Measurements from ENCODE around the gene PLCB1.

Gene PLCB1

GRCh38 chr20:8505476-8506200, 373.6 kb downstream of the PLCB1 start:
- DNase-seq (ENCODE audit: low read depth in 2 of 2): no peak

- no peak for DNase-seq (ENCODE audit: low read depth in 2 of 2)
These were observed 375.2 kb downstream of the PLCB1 start for GRCh38 chr20:8507231-8507630.

GRCh38 chr20:8509809-8510208, 377.7 kb downstream of the PLCB1 start:
- DNase-seq (ENCODE audit: low read depth in 2 of 2): no peak

GRCh38 chr20:8510808-8511207, 378.7 kb downstream of the PLCB1 start:
- DNase-seq (ENCODE audit: low read depth in 2 of 2): no peak

- DNase-seq (ENCODE audit: low read depth in 2 of 2): no peak
These were observed 379.9 kb downstream of the PLCB1 start for GRCh38 chr20:8512003-8512402.

- no peak for DNase-seq (ENCODE audit: low read depth in 2 of 2)
These were observed 383.9 kb downstream of the PLCB1 start for GRCh38 chr20:8515810-8516435.

- DNase-seq (ENCODE audit: low read depth in 2 of 2): no peak
These were observed 386.8 kb downstream of the PLCB1 start for GRCh38 chr20:8518878-8519277.

GRCh38 chr20:8519887-8520286, 387.8 kb downstream of the PLCB1 start:
- DNase-seq (ENCODE audit: low read depth in 2 of 2): no peak

GRCh38 chr20:8522168-8522567, 390.1 kb downstream of the PLCB1 start:
- DNase-seq (ENCODE audit: low read depth in 2 of 2): no peak

GRCh38 chr20:8523684-8524083, 391.6 kb downstream of the PLCB1 start:
- DNase-seq (ENCODE audit: low read depth in 2 of 2): no peak

GRCh38 chr20:8524101-8525016, 392.3 kb downstream of the PLCB1 start:
- DNase-seq (ENCODE audit: low read depth in 2 of 2): no peak

- DNase-seq (ENCODE audit: low read depth in 2 of 2): no peak
These were observed 392.9 kb downstream of the PLCB1 start for GRCh38 chr20:8525017-8525343.

GRCh38 chr20:8526610-8527009, 394.5 kb downstream of the PLCB1 start:
- no peak for DNase-seq (ENCODE audit: low read depth in 2 of 2)

GRCh38 chr20:8527998-8528723, 396.1 kb downstream of the PLCB1 start:
- DNase-seq (ENCODE audit: low read depth in 2 of 2): no peak

GRCh38 chr20:8530022-8530421, 398.0 kb downstream of the PLCB1 start:
- no peak for DNase-seq (ENCODE audit: low read depth in 2 of 2)

GRCh38 chr20:8532169-8532568, 400.1 kb downstream of the PLCB1 start:
- no peak for DNase-seq (ENCODE audit: low read depth in 2 of 2)

GRCh38 chr20:8534368-8535160, 402.5 kb downstream of the PLCB1 start:
- no peak for DNase-seq (ENCODE audit: low read depth in 2 of 2)

- DNase-seq (ENCODE audit: low read depth in 2 of 2): no peak
These were observed 403.6 kb downstream of the PLCB1 start for GRCh38 chr20:8535403-8536261.

GRCh38 chr20:8536262-8536618, 404.2 kb downstream of the PLCB1 start:
- no peak for DNase-seq (ENCODE audit: low read depth in 2 of 2)

GRCh38 chr20:8540466-8540865, 408.4 kb downstream of the PLCB1 start:
- DNase-seq (ENCODE audit: low read depth in 2 of 2): no peak

All from stimulated activated CD8-positive, alpha-beta memory T cell treated with anti-CD3 and anti-CD28 coated beads, Interleukin-2, amount 100 ng/mL, for 1 hour (primary cell).